ENCODE measurements around the gene KCNN1.

GRCh38 chr19:18008814-18009213 lies 41.9 kb downstream of the KCNN1 start:
- TF ChIP-seq SNAPC2 (CRISPR knock-in tag; IDR thresholded peaks at IDR 0.05) (no peak), NR2F2 (IDR thresholded peaks at IDR 0.05; ENCODE audit: borderline replicate concordance, low read depth) (no peak), EP300 (IDR thresholded peaks at IDR 0.05; ENCODE audit: low read depth in 2 of 2, low read length in 2 of 2) (no peak), EP300 (CRISPR knock-in tag; IDR thresholded peaks at IDR 0.05; ENCODE audit: borderline replicate concordance) (no peak), ZNF616 (CRISPR knock-in tag; IDR thresholded peaks at IDR 0.05; ENCODE audit: low read depth) (no peak), EZH2 (conservative IDR thresholded peaks at IDR 0.05; ENCODE audit: low read depth, low read length) (no peak)
